Right lobe of liver (tissue), 6 donors: ENCODE data around the gene ARHGEF33. TPM values are rescaled to one million over a fixed set of nuclear protein-coding genes. Genes with fewer than 3 reads are reported as not detected.

Experiments used
- ATAC-seq, 4 donors: fragments of 200-7000 bp; cut with Tn5 transposase; one replicate each; pipeline ENCODE4 v1.9.1; 2020; ENCODE audit warnings: mild to moderate bottlenecking in 4 of 4, moderate library complexity in 4 of 4
- DNase-seq, 3 donors: peaks; one replicate each; pipeline ENCODE4 v3.0.0-alpha.2; 2020
- H3K27ac ChIP-seq, 3 donors: fragments of 200-600 bp; one replicate each; pipeline ENCODE4 v1.8.0; 2022
- H3K27me3 ChIP-seq, 2 donors: fragments of 200-600 bp; one replicate each; pipeline ENCODE4 v1.8.0; 2022
- H3K36me3 ChIP-seq, 4 donors: fragments of 200-600 bp; sonication (generic) in 1 of 4; one replicate each; pipeline versions ENCODE4 v1.5.1 to v1.8.0; 2017 to 2022; ENCODE audit warnings: control low read depth in 1 of 4
- H3K4me1 ChIP-seq, 4 donors: fragments of 200-600 bp; sonication (generic) in 1 of 4; one replicate each; pipeline versions ENCODE4 v1.5.1 to v1.8.0; 2017 to 2022; ENCODE audit warnings: control low read depth in 1 of 4
- H3K4me3 ChIP-seq, 3 donors: fragments of 200-600 bp; one replicate each; pipeline ENCODE4 v1.8.0; 2022
- H3K9me3 ChIP-seq, 4 donors: fragments of 200-600 bp; sonication (generic) in 1 of 4; one replicate each; pipeline versions ENCODE4 v1.5.1 to v1.8.0; 2017 to 2022; ENCODE audit warnings: control low read depth in 1 of 4
- CTCF ChIP-seq, 4 donors: fragments of 200-600 bp in 3 of 4; fragments of 450-650 bp in 1 of 4; IDR thresholded peaks; one replicate each; pipeline versions ENCODE4 v1.5.1 to v1.8.0; 2016 to 2022; ENCODE audit warnings: antibody characterized with exemption in 4 of 4, mild to moderate bottlenecking in 2 of 4
- POLR2A ChIP-seq: fragments of 450-650 bp; IDR thresholded peaks from one replicate; pipeline ENCODE4 v1.6.1; 2017; ENCODE audit warnings: antibody characterized with exemption, mild to moderate bottlenecking
- WGBS: methylation state at CpG from one replicate; pipeline ENCODE4 v1.1.6; 2018; ENCODE audit warnings: low coverage, low lambda C conversion rate; ENCODE audit not compliant: insufficient coverage; ENCODE audit errors: missing lambda C conversion rate; 5-methylcytosine and 5-hydroxymethylcytosine counted together
- intact Hi-C, 2 donors: fragments of 100-400 bp; cut with DNase I; formaldehyde crosslinking; loops; one replicate each; pipeline versions ENCODE4 v1.11.2 to v1.14.1; 2022
- total RNA-seq, 6 experiments: library from RNA; depleted of rRNA in 2 of 6; stranded (reverse); fragments of >200 nt in 2 of 6; fragmentation: NEBNext Ultra II Directional in 3 of 6; extraction: Animal tissue kit (Norgen Biotek cat#: 25700) in 3 of 6; gene quantifications; one replicate each; pipeline versions ENCODE4 v1.1.0 to v1.2.4, GENCODE V29; 2016 to 2023
- donor health status: DM: no; HTN: yes; CAD: no.
- donor health status: DM: no; HTN: no; CAD: no.
- donor health status: DM: no; HTN: no; CAD: no.
- donor health status: DM: no; HTN: yes; CAD: no.
- donor health status: DM: no; HTN: yes; CAD: no.

ARHGEF33 gene
- total RNA-seq, 6 experiments from 2014 or later: 0.11 to 0.56 (median 0.29) TPM; not detected in 2

GRCh38 chr2:38978296-38978903 lies 88.7 kb downstream of the ARHGEF33 start:
- intact Hi-C loops: no loop called here
- ATAC-seq (no peak), DNase-seq (no peak)
- no peaks in the 10 kb centered on the region for H3K4me1 ChIP-seq
- no peaks in the 10 kb centered on the region for H3K9me3 ChIP-seq
- WGBS: 82% methylated on average over 5 of the region's 5 CpGs
- H3K36me3 ChIP-seq: no peaks in the 10 kb centered on the region
- H3K4me3 ChIP-seq: no peak overlapping the region
- no peaks in the 10 kb centered on the region for H3K27me3 ChIP-seq
- no peak for TF ChIP-seq CTCF (IDR thresholded peaks at IDR 0.05)
- no peak for TF ChIP-seq POLR2A
- no peak overlapping the region for H3K27ac ChIP-seq

- Histone ChIP-seq H3K27ac (no peak overlapping the region), H3K4me1 (no peaks in the 10 kb centered on the region), H3K36me3 (no peaks in the 10 kb centered on the region), H3K9me3 (no peaks in the 10 kb centered on the region), H3K27me3 (no peaks in the 10 kb centered on the region), H3K4me3 (no peak overlapping the region)
- no peak for DNase-seq
- intact Hi-C loops: no loop called here
- 100% methylated on average over 1 of the region's 3 CpGs for WGBS
- TF ChIP-seq POLR2A (no peak), CTCF (IDR thresholded peaks at IDR 0.05) (no peak)
- no peak for ATAC-seq
Measured at GRCh38 chr2:38978908-38979307, 89.2 kb downstream of the ARHGEF33 start.

DNA sequence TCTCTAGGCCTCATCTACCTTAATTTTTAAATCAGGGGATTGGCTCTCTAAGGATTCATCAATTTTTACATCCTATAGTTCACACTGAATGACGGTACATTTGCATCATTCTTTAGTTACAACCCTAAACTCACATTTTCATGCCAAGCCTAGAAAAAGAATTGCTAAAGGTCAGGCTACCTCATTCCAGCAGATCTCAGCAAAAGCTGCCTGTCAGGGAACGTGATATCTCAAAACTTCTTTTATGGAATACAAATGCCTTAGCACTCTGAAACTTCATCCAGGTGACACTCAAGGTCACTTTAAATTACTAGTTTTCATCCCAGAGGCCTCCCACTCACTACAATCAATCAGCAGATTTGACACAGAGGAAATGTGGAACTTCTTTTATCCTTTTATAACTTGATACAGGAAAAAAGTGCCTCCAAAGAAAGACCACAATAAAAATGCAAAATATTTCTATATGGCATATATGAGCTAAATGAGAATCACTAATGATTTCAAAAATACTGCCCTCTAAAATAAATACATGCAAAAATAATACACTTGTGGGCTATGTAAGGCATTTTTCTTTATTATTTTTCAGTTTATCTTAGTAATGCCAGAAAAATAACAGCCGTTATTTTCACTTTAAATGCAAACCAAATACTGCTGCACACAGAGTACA lies 91.5 kb downstream of the ARHGEF33 start:
- DNase-seq (no peak), ATAC-seq (no peak)
- peaks cover 0 to 16% (median 2%) of the 10 kb centered on the region in 4 donors for H3K36me3 ChIP-seq
- H3K9me3 ChIP-seq: no peaks in the 10 kb centered on the region
- H3K4me3 ChIP-seq: no peak overlapping the region
- TF ChIP-seq CTCF (IDR thresholded peaks at IDR 0.05) (no peak), POLR2A (no peak)
- intact Hi-C loops: no loop called here
- no peak overlapping the region for H3K27ac ChIP-seq
- H3K27me3 ChIP-seq: no peaks in the 10 kb centered on the region
- no peaks in the 10 kb centered on the region for H3K4me1 ChIP-seq
- WGBS: 83% methylated on average over 3 of the region's 3 CpGs

DNA sequence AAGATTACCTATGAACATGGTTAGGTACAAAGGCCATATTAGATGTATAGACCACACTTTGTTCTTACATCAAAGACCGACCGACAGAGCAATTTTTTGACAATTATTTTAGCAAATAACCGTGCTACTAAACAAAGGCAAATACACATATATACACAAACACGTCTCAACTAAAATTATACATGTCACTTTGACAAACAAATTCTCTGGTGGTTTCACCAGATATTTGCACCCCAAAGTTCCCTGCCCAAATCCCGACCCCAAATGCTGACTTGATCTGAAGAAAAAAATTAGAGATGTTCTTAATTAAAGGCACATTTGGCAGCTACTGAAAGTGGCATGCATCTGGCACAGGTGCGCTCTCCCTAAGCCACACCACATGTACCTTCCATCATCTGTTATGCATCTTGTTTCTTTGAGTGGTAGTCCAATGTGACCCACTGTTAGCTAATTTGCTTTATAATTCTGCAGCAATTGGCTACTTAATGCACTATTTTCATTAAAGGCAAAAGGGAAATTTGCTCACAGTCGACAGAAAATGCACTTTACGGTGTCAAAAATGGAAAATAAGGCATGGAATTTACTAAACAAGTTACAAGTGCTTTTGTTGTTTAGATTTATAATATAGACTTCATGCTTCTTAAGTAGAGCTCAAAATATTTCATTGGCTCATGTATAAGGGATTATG lies 92.1 kb downstream of the ARHGEF33 start:
- H3K27me3 ChIP-seq: no peaks in the 10 kb centered on the region
- no peak overlapping the region for H3K4me3 ChIP-seq
- ATAC-seq: no peak
- WGBS: 90% methylated on average over 8 of the region's 8 CpGs
- no peak for DNase-seq
- no peak for TF ChIP-seq CTCF (IDR thresholded peaks at IDR 0.05)
- no peak for TF ChIP-seq POLR2A
- no peaks in the 10 kb centered on the region for H3K4me1 ChIP-seq
- H3K9me3 ChIP-seq: no peaks in the 10 kb centered on the region
- H3K27ac ChIP-seq: no peak overlapping the region
- intact Hi-C loops: no loop called here
- H3K36me3 ChIP-seq: peaks cover 0 to 22% (median 2%) of the 10 kb centered on the region in 4 donors
